Measurements from ENCODE around the gene LOXHD1. TPM values are rescaled to one million over a fixed set of nuclear protein-coding genes. Genes with fewer than 3 reads are reported as not detected.

LOXHD1 gene
- total and polyA plus RNA-seq, 2 donors (not counting 1 experiment from before 2014, with no cell fraction given): not detected

DNA sequence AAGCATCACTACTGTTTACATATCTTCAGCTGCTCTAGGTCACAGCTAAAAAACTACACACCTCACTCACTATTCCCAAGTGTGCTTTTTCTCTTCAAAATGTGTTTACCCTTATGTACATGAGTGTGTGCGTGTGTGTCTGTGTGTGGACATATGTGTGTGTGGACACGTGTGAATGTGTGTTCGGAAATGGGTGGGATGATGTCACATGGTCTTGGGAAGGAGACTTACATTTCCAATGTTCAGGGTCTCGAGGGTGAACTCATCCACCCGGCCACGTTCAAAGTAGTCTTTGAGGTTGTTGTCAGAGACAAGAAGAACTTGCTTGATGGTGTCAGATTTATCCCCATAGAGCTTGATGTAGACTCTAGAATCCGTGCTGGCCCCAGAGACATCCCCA lies 87.8 kb downstream of the LOXHD1 start:
- Mint-ChIP-seq H3K4me1 (no peaks in the 10 kb centered on the region), H3K27ac (no peak overlapping the region), H3K27me3 (peaks cover 13% of the 10 kb centered on the region), H3K4me3 (no peak overlapping the region), H3K9me3 (ENCODE audit: insufficient read depth) (no peaks in the 10 kb centered on the region)
- no peak overlapping the region for H3K4me3 ChIP-seq (ENCODE audit: control extremely low read depth in 1 of 5, extremely low read depth in 1 of 5, insufficient read depth in 1 of 5, low read depth in 2 of 5, low read length in 4 of 5)
- H4K20me1 ChIP-seq (ENCODE audit: control insufficient read depth, insufficient read depth, low read length, poor library complexity, severe bottlenecking): no peaks in the 10 kb centered on the region
- H2AFZ ChIP-seq (ENCODE audit: insufficient read depth, low read depth, low read length, poor library complexity, severe bottlenecking): no peak overlapping the region
- no peak for ATAC-seq (ENCODE audit: low read depth)
- H3K4me1 ChIP-seq (ENCODE audit: control insufficient read depth in 2 of 2, insufficient read depth in 2 of 2, low read length in 2 of 2): no peaks in the 10 kb centered on the region
- TF ChIP-seq EZH2 (IDR thresholded peaks at IDR 0.05; ENCODE audit: borderline replicate concordance, insufficient read depth, low read depth, low read length, poor library complexity, severe bottlenecking): no peak
- TF ChIP-seq, protein P1, sequence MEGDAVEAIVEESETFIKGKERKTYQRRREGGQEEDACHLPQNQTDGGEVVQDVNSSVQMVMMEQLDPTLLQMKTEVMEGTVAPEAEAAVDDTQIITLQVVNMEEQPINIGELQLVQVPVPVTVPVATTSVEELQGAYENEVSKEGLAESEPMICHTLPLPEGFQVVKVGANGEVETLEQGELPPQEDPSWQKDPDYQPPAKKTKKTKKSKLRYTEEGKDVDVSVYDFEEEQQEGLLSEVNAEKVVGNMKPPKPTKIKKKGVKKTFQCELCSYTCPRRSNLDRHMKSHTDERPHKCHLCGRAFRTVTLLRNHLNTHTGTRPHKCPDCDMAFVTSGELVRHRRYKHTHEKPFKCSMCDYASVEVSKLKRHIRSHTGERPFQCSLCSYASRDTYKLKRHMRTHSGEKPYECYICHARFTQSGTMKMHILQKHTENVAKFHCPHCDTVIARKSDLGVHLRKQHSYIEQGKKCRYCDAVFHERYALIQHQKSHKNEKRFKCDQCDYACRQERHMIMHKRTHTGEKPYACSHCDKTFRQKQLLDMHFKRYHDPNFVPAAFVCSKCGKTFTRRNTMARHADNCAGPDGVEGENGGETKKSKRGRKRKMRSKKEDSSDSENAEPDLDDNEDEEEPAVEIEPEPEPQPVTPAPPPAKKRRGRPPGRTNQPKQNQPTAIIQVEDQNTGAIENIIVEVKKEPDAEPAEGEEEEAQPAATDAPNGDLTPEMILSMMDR (IDR thresholded peaks at IDR 0.05): no peak
- H3K9me3 ChIP-seq (ENCODE audit: control extremely low read depth in 1 of 3, control insufficient read depth in 2 of 3, insufficient read depth in 1 of 3, low read length in 2 of 3): no peaks in the 10 kb centered on the region
- no peaks in the 10 kb centered on the region for H3K79me2 ChIP-seq (ENCODE audit: control insufficient read depth, insufficient read depth, low read length)
- POLR2A ChIA-PET: no interaction called here
- WGBS (ENCODE audit: insufficient coverage): 89% methylated on average over 7 of the region's 7 CpGs
- intact Hi-C loops (cut with micrococcal nuclease): no loop called here
- no peak overlapping the region for H3K4me2 ChIP-seq (replicated peaks; ENCODE audit: low read depth, low read length, poor library complexity, severe bottlenecking)
- DNase-seq: no peak
- CTCF ChIA-PET: no interaction called here
- no peaks in the 10 kb centered on the region for H3K27me3 ChIP-seq (replicated peaks in 1 of 4; ENCODE audit: control extremely low read depth in 1 of 4, control insufficient read depth in 3 of 4, insufficient read depth in 4 of 4, low read length in 3 of 4)
- no peaks in the 10 kb centered on the region for H3K36me3 ChIP-seq (replicated peaks in 1 of 2; ENCODE audit: control extremely low read depth in 1 of 2, control insufficient read depth in 1 of 2, extremely low read depth in 1 of 2, insufficient read depth in 2 of 2, low read length in 1 of 2)
- H3K9ac ChIP-seq (ENCODE audit: low read length): no peak overlapping the region
- no peak overlapping the region for H3K27ac ChIP-seq (ENCODE audit: low read length in 2 of 2)

DNA sequence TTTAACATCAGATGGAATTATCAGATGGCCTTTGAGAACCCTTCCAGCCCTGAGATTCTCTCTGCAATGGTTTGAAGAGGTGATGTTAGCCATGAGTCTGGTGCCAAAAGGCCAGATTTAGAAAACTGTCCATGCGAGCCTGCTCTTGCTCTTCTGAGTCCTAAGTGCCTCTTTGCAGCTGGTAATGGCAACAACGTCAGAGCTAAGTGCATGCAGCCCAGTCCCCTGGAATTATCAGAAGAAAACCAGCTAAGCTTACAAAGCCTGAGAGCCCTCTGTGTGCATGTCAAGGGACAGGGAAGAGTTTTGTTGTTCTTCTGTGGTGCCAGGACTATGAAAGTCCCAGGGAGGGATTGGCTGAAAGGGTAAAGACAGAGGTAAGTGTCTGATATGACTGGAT lies 89.8 kb downstream of the LOXHD1 start:
- H2AFZ ChIP-seq (ENCODE audit: insufficient read depth, low read depth, low read length, poor library complexity, severe bottlenecking): no peak overlapping the region
- no peaks in the 10 kb centered on the region for H3K79me2 ChIP-seq (ENCODE audit: control insufficient read depth, insufficient read depth, low read length)
- intact Hi-C loops (cut with micrococcal nuclease): no loop called here
- ChIA-PET POLR2A (no interaction called here), CTCF (no interaction called here)
- Mint-ChIP-seq H3K4me3 (no peak overlapping the region), H3K27me3 (peaks cover 16% of the 10 kb centered on the region), H3K4me1 (no peaks in the 10 kb centered on the region), H3K27ac (no peak overlapping the region), H3K9me3 (ENCODE audit: insufficient read depth) (no peaks in the 10 kb centered on the region)
- ATAC-seq (ENCODE audit: low read depth): no peak
- H3K9ac ChIP-seq (ENCODE audit: low read length): no peak overlapping the region
- TF ChIP-seq, protein P1 (IDR thresholded peaks at IDR 0.05): no peak
- no peak for TF ChIP-seq EZH2 (IDR thresholded peaks at IDR 0.05; ENCODE audit: borderline replicate concordance, insufficient read depth, low read depth, low read length, poor library complexity, severe bottlenecking)
- H3K4me3 ChIP-seq (ENCODE audit: control extremely low read depth in 1 of 5, extremely low read depth in 1 of 5, insufficient read depth in 1 of 5, low read depth in 2 of 5, low read length in 4 of 5): no peak overlapping the region
- DNase-seq: no peak
- no peak overlapping the region for H3K4me2 ChIP-seq (replicated peaks; ENCODE audit: low read depth, low read length, poor library complexity, severe bottlenecking)
- H3K9me3 ChIP-seq (ENCODE audit: control extremely low read depth in 1 of 3, control insufficient read depth in 2 of 3, insufficient read depth in 1 of 3, low read length in 2 of 3): no peaks in the 10 kb centered on the region
- H4K20me1 ChIP-seq (ENCODE audit: control insufficient read depth, insufficient read depth, low read length, poor library complexity, severe bottlenecking): no peaks in the 10 kb centered on the region
- no peaks in the 10 kb centered on the region for H3K27me3 ChIP-seq (replicated peaks in 1 of 4; ENCODE audit: control extremely low read depth in 1 of 4, control insufficient read depth in 3 of 4, insufficient read depth in 4 of 4, low read length in 3 of 4)
- no peaks in the 10 kb centered on the region for H3K36me3 ChIP-seq (replicated peaks in 1 of 2; ENCODE audit: control extremely low read depth in 1 of 2, control insufficient read depth in 1 of 2, extremely low read depth in 1 of 2, insufficient read depth in 2 of 2, low read length in 1 of 2)
- no peaks in the 10 kb centered on the region for H3K4me1 ChIP-seq (ENCODE audit: control insufficient read depth in 2 of 2, insufficient read depth in 2 of 2, low read length in 2 of 2)
- 83% methylated on average over 2 of the region's 2 CpGs for WGBS (ENCODE audit: insufficient coverage)
- no peak overlapping the region for H3K27ac ChIP-seq (ENCODE audit: low read length in 2 of 2)

Measured in B cell (primary cell).